Breast epithelium (tissue), 4 donors: ENCODE results near the gene RBP3. TPM values are rescaled to one million over a fixed set of nuclear protein-coding genes. Genes with fewer than 3 reads are reported as not detected.

ENCODE experiments used
- DNase-seq, 2 donors: peaks; one replicate each; pipeline ENCODE4 v3.0.0-alpha.2; 2019; ENCODE audit warnings: low spot score in 2 of 2
- H3K27ac ChIP-seq, 2 donors: fragments of 200-600 bp; sonication (generic) in 1 of 2; one replicate each; pipeline ENCODE4 v1.5.1; 2016 to 2019; ENCODE audit warnings: mild to moderate bottlenecking in 1 of 2
- H3K27me3 ChIP-seq, 2 donors: fragments of 200-600 bp; sonication (generic) in 1 of 2; one replicate each; pipeline versions ENCODE4 v1.5.1 to v1.6.0; 2017 to 2019; ENCODE audit warnings: control low read depth in 1 of 2, mild to moderate bottlenecking in 1 of 2
- H3K36me3 ChIP-seq: fragments of 200-600 bp; one replicate; pipeline ENCODE4 v1.5.1; 2019
- H3K4me1 ChIP-seq, 2 donors: fragments of 200-600 bp; sonication (generic); one replicate each; pipeline ENCODE4 v1.5.1; 2016 to 2019; ENCODE audit warnings: control low read depth in 1 of 2
- H3K4me3 ChIP-seq, 3 donors: fragments of 200-600 bp; sonication (generic); 1 replicate in 2 of 3; 2 replicates in 1 of 3; pipeline ENCODE4 v1.5.1; 2016 to 2019; ENCODE audit warnings: mild to moderate bottlenecking in 3 of 3, moderate library complexity in 2 of 3
- H3K9me3 ChIP-seq, 2 donors: fragments of 200-600 bp; sonication (generic) in 1 of 2; one replicate each; pipeline ENCODE4 v1.5.1; 2016 to 2019; ENCODE audit warnings: control low read depth in 1 of 2
- CTCF ChIP-seq, 3 donors: fragments of 450-650 bp; IDR thresholded peaks; one replicate each; pipeline ENCODE4 v1.5.1; 2016 to 2017; ENCODE audit warnings: antibody characterized with exemption in 3 of 3, mild to moderate bottlenecking in 3 of 3, moderate library complexity in 3 of 3
- POLR2A ChIP-seq: fragments of 450-650 bp; IDR thresholded peaks from one replicate; pipeline ENCODE4 v1.6.1; 2016; ENCODE audit warnings: antibody characterized with exemption, mild to moderate bottlenecking, moderate library complexity
- POLR2AphosphoS5 ChIP-seq, 3 donors: sonication (generic); formaldehyde crosslinking; IDR thresholded peaks; one replicate each; pipeline ENCODE4 v1.6.1; 2017; ENCODE audit warnings: antibody characterized with exemption in 3 of 3
- intact Hi-C: fragments of 100-400 bp; cut with DNase I; formaldehyde crosslinking; loops from one replicate; pipeline ENCODE4 v1.15.1; 2023; ENCODE audit warnings: low total_unique reads
- total RNA-seq, 3 donors: library from RNA; depleted of rRNA; stranded (reverse); fragments of >200 nt; gene quantifications; one replicate each; pipeline ENCODE4 v1.1.0, GENCODE V29; 2016

The RBP3 gene
- not detected for total RNA-seq

- no peak within 1 kb of the TSS for H3K4me3 ChIP-seq
- no peak within 1 kb of the TSS for H3K27ac ChIP-seq
- no peaks in the 10 kb centered on the region for H3K36me3 ChIP-seq
- no peaks in the 10 kb centered on the region for H3K27me3 ChIP-seq
- H3K9me3 ChIP-seq, result no peaks in the 10 kb centered on the region
- no peak for TF ChIP-seq CTCF (IDR thresholded peaks at IDR 0.05)
- no peak for TF ChIP-seq POLR2A
- TF ChIP-seq POLR2AphosphoS5 (IDR thresholded peaks at IDR 0.05), result no peak
- intact Hi-C loops, result no loop called here
- no peaks in the 10 kb centered on the region for H3K4me1 ChIP-seq
- peak in 1 of 2 donors; percentile 14 for DNase-seq
Measured at GRCh38 chr10:47348138-47348651, at the start of gene RBP3. TSS of gene RBP3 (plus strand) at chr10:47348363. CDS start at chr10:47348485, 122 bp downstream.

GRCh38 chr10:47298715-47299114, 49.4 kb upstream of the RBP3 start:
- Histone ChIP-seq H3K27me3 (peaks cover 2 to 31% of the 10 kb centered on the region in 2 donors), H3K27ac (no peak overlapping the region), H3K4me1 (peaks cover 0 to 6% of the 10 kb centered on the region in 2 donors), H3K36me3 (no peaks in the 10 kb centered on the region), H3K9me3 (no peaks in the 10 kb centered on the region), H3K4me3 (no peak overlapping the region)
- intact Hi-C loops, result no loop called here
- no peak for DNase-seq
- TF ChIP-seq POLR2A (no peak), CTCF (IDR thresholded peaks at IDR 0.05) (no peak), POLR2AphosphoS5 (IDR thresholded peaks at IDR 0.05) (no peak)

GRCh38 chr10:47299611-47300428, 48.3 kb upstream of the RBP3 start, which contains the start of gene GDF10:
TSS of gene GDF10 (plus strand) at chr10:47300197. CDS start at chr10:47300652, 455 bp downstream.
- Histone ChIP-seq H3K27me3 (peaks cover 2 to 31% of the 10 kb centered on the region in 2 donors), H3K9me3 (no peaks in the 10 kb centered on the region), H3K27ac (peak within 1 kb of the TSS in 1 of 2 donors; percentile 23), H3K36me3 (no peaks in the 10 kb centered on the region), H3K4me1 (peaks cover 0 to 6% of the 10 kb centered on the region in 2 donors), H3K4me3 (peak within 1 kb of the TSS; percentile 55 to 78 (median 55))
- no peak for TF ChIP-seq POLR2A
- TF ChIP-seq POLR2AphosphoS5 (IDR thresholded peaks at IDR 0.05), result no peak
- TF ChIP-seq CTCF (IDR thresholded peaks at IDR 0.05), result no peak
- intact Hi-C loops, result no loop called here
- DNase-seq, result no peak

GRCh38 chr10:47300429-47300931, 47.7 kb upstream of the RBP3 start:
- H3K27me3 ChIP-seq, result peaks cover 2 to 31% of the 10 kb centered on the region in 2 donors
- TF ChIP-seq POLR2A (no peak), POLR2AphosphoS5 (IDR thresholded peaks at IDR 0.05) (no peak), CTCF (IDR thresholded peaks at IDR 0.05) (no peak)
- peaks cover 0 to 6% of the 10 kb centered on the region in 2 donors for H3K4me1 ChIP-seq
- DNase-seq, result no peak
- H3K27ac ChIP-seq, result peak overlapping the region in 1 of 2 donors; percentile 23
- no peaks in the 10 kb centered on the region for H3K36me3 ChIP-seq
- peak overlapping the region; percentile 55 to 78 (median 55) for H3K4me3 ChIP-seq
- intact Hi-C loops, result no loop called here
- no peaks in the 10 kb centered on the region for H3K9me3 ChIP-seq

- H3K27ac ChIP-seq, result no peak overlapping the region
- peaks cover 2 to 31% of the 10 kb centered on the region in 2 donors for H3K27me3 ChIP-seq
- intact Hi-C loops, result no loop called here
- TF ChIP-seq POLR2A (no peak), POLR2AphosphoS5 (IDR thresholded peaks at IDR 0.05) (no peak), CTCF (IDR thresholded peaks at IDR 0.05) (no peak)
- H3K4me1 ChIP-seq, result peaks cover 0 to 6% of the 10 kb centered on the region in 2 donors
- H3K36me3 ChIP-seq, result no peaks in the 10 kb centered on the region
- H3K4me3 ChIP-seq, result peak overlapping the region in 2 of 3 donors; percentile 55
- no peaks in the 10 kb centered on the region for H3K9me3 ChIP-seq
- DNase-seq, result no peak
Measured at GRCh38 chr10:47301833-47302232, 46.3 kb upstream of the RBP3 start.
